Ovary (tissue), 9 donors: ENCODE data around the gene SLAIN2. TPM values are rescaled to one million over a fixed set of nuclear protein-coding genes. Genes with fewer than 3 reads are reported as not detected.

Experiments used
- DNase-seq, 5 donors: peaks; one replicate each; pipeline ENCODE4 v3.0.0-alpha.2; 2019 to 2020
- H3K27ac ChIP-seq, 2 donors: fragments of 200-600 bp; one replicate each; pipeline versions ENCODE4 v1.5.1 to v1.8.0; 2019 to 2022
- H3K27me3 ChIP-seq: fragments of 200-600 bp; one replicate; pipeline ENCODE4 v1.8.0; 2022
- H3K36me3 ChIP-seq: fragments of 200-600 bp; sonication (generic); one replicate; pipeline ENCODE4 v1.5.1; 2019
- H3K4me1 ChIP-seq: one replicate; pipeline ENCODE4 v1.8.1; 2013; ENCODE audit warnings: mild to moderate bottlenecking, moderate library complexity; ENCODE audit not compliant: insufficient read depth
- H3K4me3 ChIP-seq: fragments of 200-600 bp; sonication (generic); one replicate; pipeline ENCODE4 v1.5.1; 2017
- H3K9me3 ChIP-seq, 2 donors: fragments of 200-600 bp in 1 of 2; sonication (generic) in 1 of 2; one replicate each; pipeline versions ENCODE4 v1.5.1 to v1.8.1; 2013 to 2019; ENCODE audit warnings: mild to moderate bottlenecking in 1 of 2, moderate library complexity in 1 of 2
- CTCF ChIP-seq, 3 donors: fragments of 450-650 bp in 2 of 3; fragments of 200-600 bp in 1 of 3; IDR thresholded peaks; one replicate each; pipeline versions ENCODE4 v1.5.1 to v1.8.0; 2016 to 2022; ENCODE audit warnings: antibody characterized with exemption in 3 of 3, mild to moderate bottlenecking in 1 of 3
- EP300 ChIP-seq: sonication (generic); formaldehyde crosslinking; IDR thresholded peaks from one replicate; pipeline ENCODE4 v1.6.1; 2017; ENCODE audit warnings: antibody characterized with exemption
- POLR2A ChIP-seq: fragments of 450-650 bp; IDR thresholded peaks from one replicate; pipeline ENCODE4 v1.6.1; 2017; ENCODE audit warnings: antibody characterized with exemption, mild to moderate bottlenecking, moderate library complexity
- WGBS, 3 donors: extraction: QIAGEN DNeasy Blood & Tissue Kit in 1 of 3; methylation state at CpG; one replicate each; pipeline versions ENCODE4 v1.1.5 to v1.1.7; 2013 to 2017; 5-methylcytosine and 5-hydroxymethylcytosine counted together
- intact Hi-C, 4 donors: fragments of 100-400 bp; cut with DNase I; formaldehyde crosslinking; loops; one replicate each; pipeline versions ENCODE4 v1.11.0 to v1.15.1; 2022 to 2023
- polyA plus RNA-seq, 2 donors: library from polyadenylated mRNA; stranded (reverse); fragments of 200-250 nt in 1 of 2; fragments of 350-450 nt in 1 of 2; fragmentation: Illumina TruSeq in 1 of 2; extraction: RNeasy Lipid Tissue Mini Kit (QIAGEN cat#74804) in 1 of 2; gene quantifications; one replicate each; pipeline ENCODE4 v1.2.3, GENCODE V29; 2013 to 2014
- total RNA-seq, 7 donors: library from RNA; depleted of rRNA in 2 of 7; stranded (reverse); fragments of >200 nt in 2 of 7; fragmentation: NEBNext Ultra II Directional in 3 of 7; extraction: Animal tissue kit (Norgen Biotek cat#: 25700) in 3 of 7; gene quantifications; one replicate each; pipeline versions ENCODE4 v1.1.0 to v1.2.4, GENCODE V29; 2016 to 2023
- donor health status: DM: no; HTN: no; CAD: no; lungs with moderate emphysema.
- donor health status: DM: no; HTN: no; CAD: no.
- donor health status: Bipolar disorder and iron deficiency.
- donor health status: DM: yes; HTN: yes; CAD: no.
- donor health status: DM: no; HTN: no; CAD: no.
- donor health status: DM: yes; HTN: yes; CAD: no.

The SLAIN2 gene
- total and polyA plus RNA-seq, 9 donors: 38.2 to 133 (median 81.7) TPM

DNA sequence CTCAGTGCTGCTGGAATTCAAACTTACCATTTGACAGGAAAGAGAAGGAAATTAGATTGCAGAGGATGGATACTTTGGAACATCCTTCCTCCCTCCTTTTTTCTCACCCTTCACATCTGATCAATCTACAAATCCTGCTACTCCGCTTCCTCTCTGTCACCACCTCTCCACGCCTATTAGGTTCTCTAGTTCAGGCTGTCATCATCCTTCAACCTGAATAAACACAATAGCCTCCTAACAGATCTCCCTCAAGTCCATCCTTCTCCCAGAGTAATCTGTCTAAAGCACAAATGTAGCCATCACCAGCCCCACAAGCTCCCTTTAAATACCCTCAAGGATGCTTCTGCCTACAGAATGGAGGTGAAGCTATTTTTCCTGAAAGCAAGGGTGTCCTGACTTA is 20.0 kb upstream of the SLAIN2 start:
- intact Hi-C loops: no loop called here
- Histone ChIP-seq H3K27me3 (no peaks in the 10 kb centered on the region), H3K36me3 (no peaks in the 10 kb centered on the region), H3K4me3 (no peak overlapping the region), H3K4me1 (no peaks in the 10 kb centered on the region), H3K27ac (no peak overlapping the region), H3K9me3 (no peaks in the 10 kb centered on the region)
- no peak for DNase-seq
- TF ChIP-seq EP300: no peak
- 82 to 87% (median 86%) methylated on average over 2 of the region's 2 CpGs for WGBS, 3 donors

DNA sequence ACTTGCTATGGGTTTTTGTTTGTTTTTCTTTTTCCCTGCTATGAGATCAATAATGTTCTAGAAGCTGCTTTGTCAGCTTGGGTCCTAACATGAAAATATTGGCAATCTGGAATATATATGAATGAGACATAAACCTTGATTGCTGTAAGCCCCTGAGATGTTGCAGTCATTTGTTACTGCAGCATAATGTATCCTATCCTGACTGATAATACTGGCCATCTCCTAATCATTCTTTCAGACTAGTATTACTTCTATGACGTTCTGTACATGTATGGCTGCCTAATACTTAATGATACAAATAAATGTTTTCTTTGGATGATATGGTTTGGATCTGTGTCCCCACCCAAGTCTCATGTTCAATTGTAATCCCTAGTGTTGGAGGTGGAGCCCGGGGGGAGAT is 19.3 kb upstream of the SLAIN2 start:
- H3K27ac ChIP-seq: no peak overlapping the region

DNA sequence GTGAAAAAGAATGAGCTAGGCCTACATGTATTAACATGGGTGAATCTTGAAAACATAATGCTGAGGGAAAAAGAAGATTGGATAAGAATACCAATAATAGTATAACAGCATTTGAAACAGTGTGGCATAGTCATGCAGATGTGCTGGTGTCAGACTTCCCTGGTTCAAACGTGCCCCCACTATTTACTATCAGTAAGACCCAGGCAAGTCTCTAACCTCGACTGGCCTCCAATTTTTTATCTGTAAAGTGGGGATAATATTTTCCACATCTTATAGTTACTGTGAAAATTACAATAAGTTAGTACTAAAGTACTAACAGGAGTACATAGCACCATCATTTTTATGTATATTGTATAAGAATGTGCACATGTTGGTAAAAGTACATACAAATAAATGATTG is 17.0 kb upstream of the SLAIN2 start:
- no peak overlapping the region for H3K4me3 ChIP-seq
- no peak overlapping the region for H3K27ac ChIP-seq
- 38 to 84% (median 53%) methylated on average over 2 of the region's 2 CpGs for WGBS, 3 donors
- H3K9me3 ChIP-seq: no peaks in the 10 kb centered on the region
- no peak for DNase-seq
- no peaks in the 10 kb centered on the region for H3K27me3 ChIP-seq
- H3K4me1 ChIP-seq: no peaks in the 10 kb centered on the region
- intact Hi-C loops: no loop called here
- no peak for TF ChIP-seq CTCF (IDR thresholded peaks at IDR 0.05)
- no peak for TF ChIP-seq POLR2A
- TF ChIP-seq EP300: no peak
- H3K36me3 ChIP-seq: no peaks in the 10 kb centered on the region

More for the DNA sequence above, 19.3 kb upstream of the SLAIN2 start:
- 81 to 90% (median 86%) methylated on average over 2 of the region's 2 CpGs for WGBS, 3 donors
- no peak for DNase-seq
- TF ChIP-seq CTCF (IDR thresholded peaks at IDR 0.05) (no peak), POLR2A (no peak), EP300 (no peak)
- no peaks in the 10 kb centered on the region for H3K9me3 ChIP-seq
- intact Hi-C loops: no loop called here
- H3K36me3 ChIP-seq: no peaks in the 10 kb centered on the region
- H3K4me3 ChIP-seq: no peak overlapping the region
- H3K4me1 ChIP-seq: no peaks in the 10 kb centered on the region
- H3K27me3 ChIP-seq: no peaks in the 10 kb centered on the region

- 42 to 53% (median 44%) methylated on average over 1 of the region's 1 CpG for WGBS, 3 donors
- no peak overlapping the region for H3K4me3 ChIP-seq
- H3K27ac ChIP-seq: no peak overlapping the region
- no peaks in the 10 kb centered on the region for H3K4me1 ChIP-seq
- intact Hi-C loops: no loop called here
- H3K9me3 ChIP-seq: no peaks in the 10 kb centered on the region
- no peak for DNase-seq
- TF ChIP-seq CTCF (IDR thresholded peaks at IDR 0.05): no peak
- no peaks in the 10 kb centered on the region for H3K36me3 ChIP-seq
- H3K27me3 ChIP-seq: no peaks in the 10 kb centered on the region
Observed at GRCh38 chr4:48329193-48329592, 12.1 kb upstream of the SLAIN2 start.

- no peak overlapping the region for H3K4me3 ChIP-seq
- no peaks in the 10 kb centered on the region for H3K27me3 ChIP-seq
- no peak for TF ChIP-seq POLR2A
- TF ChIP-seq EP300: no peak
- no peak for TF ChIP-seq CTCF (IDR thresholded peaks at IDR 0.05)
- H3K4me1 ChIP-seq: no peaks in the 10 kb centered on the region
- DNase-seq: no peak
- H3K27ac ChIP-seq: no peak overlapping the region
- no peaks in the 10 kb centered on the region for H3K36me3 ChIP-seq
- intact Hi-C loops: no loop called here
- H3K9me3 ChIP-seq: no peaks in the 10 kb centered on the region
Observed at GRCh38 chr4:48329976-48330375, 11.4 kb upstream of the SLAIN2 start.
